ENCODE results near the gene SGCA.

- TF ChIP-seq POLR2A (IDR thresholded peaks at IDR 0.05), result no peak
- TF ChIP-seq CTCF (IDR thresholded peaks at IDR 0.05), result no peak
Measured at GRCh38 chr17:50206604-50207293, 40.9 kb downstream of the SGCA start.

Data from esophagus squamous epithelium (tissue), 4 donors.